ENCODE measurements around the gene GRID2. TPM values are rescaled to one million over a fixed set of nuclear protein-coding genes. Genes with fewer than 3 reads are reported as not detected.

The GRID2 gene
- total and polyA plus RNA-seq, 12 donors, result 0.55 to 4.0 (median 2.0) TPM

GRCh38 chr4:93687304-93687703 is 1383.5 kb downstream of the GRID2 start:
- Histone ChIP-seq H3K27me3 (no peaks in the 10 kb centered on the region), H3K9me3 (replicated peaks in 1 of 3) (no peaks in the 10 kb centered on the region), H3K4me1 (replicated peaks in 1 of 2) (no peaks in the 10 kb centered on the region), H3K36me3 (replicated peaks in 1 of 2) (no peaks in the 10 kb centered on the region), H3K4me3 (no peak overlapping the region), H3K27ac (no peak overlapping the region)
- intact Hi-C loops (cut with DNase I), result no loop called here
- TF ChIP-seq CTCF (IDR thresholded peaks at IDR 0.05) (no peak), POLR2A (IDR thresholded peaks at IDR 0.05) (no peak)
- no peak for DNase-seq

- Histone ChIP-seq H3K27ac (no peak overlapping the region), H3K4me1 (replicated peaks in 1 of 2) (no peaks in the 10 kb centered on the region), H3K36me3 (replicated peaks in 1 of 2) (no peaks in the 10 kb centered on the region), H3K27me3 (no peaks in the 10 kb centered on the region), H3K9me3 (replicated peaks in 1 of 3) (no peaks in the 10 kb centered on the region), H3K4me3 (no peak overlapping the region)
- intact Hi-C loops (cut with DNase I), result no loop called here
- no peak for DNase-seq
- WGBS, 4 donors, result 71 to 92% (median 87%) methylated on average over 4 of the region's 4 CpGs
- TF ChIP-seq POLR2A (IDR thresholded peaks at IDR 0.05) (no peak), CTCF (IDR thresholded peaks at IDR 0.05) (no peak)
These were observed 1385.2 kb downstream of the GRID2 start for GRCh38 chr4:93688978-93689377.

- intact Hi-C loops (cut with DNase I), result no loop called here
- Histone ChIP-seq H3K9me3 (replicated peaks in 1 of 3) (no peaks in the 10 kb centered on the region), H3K36me3 (replicated peaks in 1 of 2) (no peaks in the 10 kb centered on the region), H3K27me3 (no peaks in the 10 kb centered on the region), H3K27ac (no peak overlapping the region), H3K4me3 (no peak overlapping the region), H3K4me1 (replicated peaks in 1 of 2) (no peaks in the 10 kb centered on the region)
- WGBS, 4 donors, result 57 to 70% (median 68%) methylated on average over 3 of the region's 3 CpGs
- TF ChIP-seq POLR2A (IDR thresholded peaks at IDR 0.05), result no peak
- TF ChIP-seq CTCF (IDR thresholded peaks at IDR 0.05), result no peak
- no peak for DNase-seq
These were observed 1389.4 kb downstream of the GRID2 start for GRCh38 chr4:93693141-93693540.

GRCh38 chr4:93698686-93699085 is 1394.9 kb downstream of the GRID2 start:
- Histone ChIP-seq H3K27me3 (no peaks in the 10 kb centered on the region), H3K27ac (no peak overlapping the region), H3K4me3 (no peak overlapping the region), H3K9me3 (replicated peaks in 1 of 3) (no peaks in the 10 kb centered on the region), H3K36me3 (replicated peaks in 1 of 2) (no peaks in the 10 kb centered on the region), H3K4me1 (replicated peaks in 1 of 2) (no peaks in the 10 kb centered on the region)
- no peak for DNase-seq
- WGBS, 4 donors, result 57 to 82% (median 79%) methylated on average over 1 of the region's 1 CpG
- TF ChIP-seq POLR2A (IDR thresholded peaks at IDR 0.05), result no peak
- TF ChIP-seq CTCF (IDR thresholded peaks at IDR 0.05), result no peak
- intact Hi-C loops (cut with DNase I), result no loop called here
